GM12865 (cell line): Measurements from ENCODE around the gene ADAMTS6.

ENCODE experiments used
- DNase-seq: peaks from one replicate; pipeline ENCODE4 v3.0.0; 2010; ENCODE audit warnings: low read depth
- H3K4me3 ChIP-seq: 2 replicates; pipeline ENCODE4 v1.5.1; 2011; ENCODE audit warnings: mild to moderate bottlenecking, low read depth, low read length, control low read depth
- TF ChIP-seq, protein P1 (sequence below): IDR thresholded peaks from 2 replicates; pipeline ENCODE4 v1.5.1; 2011; ENCODE audit warnings: low read length, control low read depth, low read depth, inconsistent platforms; ENCODE audit not compliant: insufficient read depth; ENCODE audit errors: missing control alignments

The ADAMTS6 gene

DNA sequence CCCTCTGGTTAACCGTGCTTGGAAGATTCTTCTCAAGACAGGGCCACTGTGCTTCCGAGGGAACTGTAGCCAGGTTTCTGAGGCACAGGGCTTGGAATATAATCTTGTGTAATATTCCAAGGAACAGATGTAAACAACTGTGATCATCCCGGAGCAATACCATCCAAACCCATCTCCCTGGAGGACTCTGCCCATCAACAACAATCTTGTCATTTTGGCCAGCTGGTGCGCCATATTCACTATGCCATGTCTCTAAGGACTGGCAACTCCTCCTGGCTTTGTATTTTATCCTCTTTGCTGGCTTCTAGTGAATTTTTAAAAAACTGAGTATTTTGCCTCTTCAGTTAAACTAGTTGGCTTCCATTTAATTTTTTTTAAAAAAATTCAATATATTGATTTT lies 349.3 kb downstream of the ADAMTS6 start:
- TF ChIP-seq, protein P1, sequence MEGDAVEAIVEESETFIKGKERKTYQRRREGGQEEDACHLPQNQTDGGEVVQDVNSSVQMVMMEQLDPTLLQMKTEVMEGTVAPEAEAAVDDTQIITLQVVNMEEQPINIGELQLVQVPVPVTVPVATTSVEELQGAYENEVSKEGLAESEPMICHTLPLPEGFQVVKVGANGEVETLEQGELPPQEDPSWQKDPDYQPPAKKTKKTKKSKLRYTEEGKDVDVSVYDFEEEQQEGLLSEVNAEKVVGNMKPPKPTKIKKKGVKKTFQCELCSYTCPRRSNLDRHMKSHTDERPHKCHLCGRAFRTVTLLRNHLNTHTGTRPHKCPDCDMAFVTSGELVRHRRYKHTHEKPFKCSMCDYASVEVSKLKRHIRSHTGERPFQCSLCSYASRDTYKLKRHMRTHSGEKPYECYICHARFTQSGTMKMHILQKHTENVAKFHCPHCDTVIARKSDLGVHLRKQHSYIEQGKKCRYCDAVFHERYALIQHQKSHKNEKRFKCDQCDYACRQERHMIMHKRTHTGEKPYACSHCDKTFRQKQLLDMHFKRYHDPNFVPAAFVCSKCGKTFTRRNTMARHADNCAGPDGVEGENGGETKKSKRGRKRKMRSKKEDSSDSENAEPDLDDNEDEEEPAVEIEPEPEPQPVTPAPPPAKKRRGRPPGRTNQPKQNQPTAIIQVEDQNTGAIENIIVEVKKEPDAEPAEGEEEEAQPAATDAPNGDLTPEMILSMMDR: no peak
- DNase-seq: no peak
- H3K4me3 ChIP-seq: no peak overlapping the region

GRCh38 chr5:65128226-65128625 lies 353.5 kb downstream of the ADAMTS6 start:
- TF ChIP-seq, protein P1: no peak
- no peak overlapping the region for H3K4me3 ChIP-seq
- no peak for DNase-seq

DNA sequence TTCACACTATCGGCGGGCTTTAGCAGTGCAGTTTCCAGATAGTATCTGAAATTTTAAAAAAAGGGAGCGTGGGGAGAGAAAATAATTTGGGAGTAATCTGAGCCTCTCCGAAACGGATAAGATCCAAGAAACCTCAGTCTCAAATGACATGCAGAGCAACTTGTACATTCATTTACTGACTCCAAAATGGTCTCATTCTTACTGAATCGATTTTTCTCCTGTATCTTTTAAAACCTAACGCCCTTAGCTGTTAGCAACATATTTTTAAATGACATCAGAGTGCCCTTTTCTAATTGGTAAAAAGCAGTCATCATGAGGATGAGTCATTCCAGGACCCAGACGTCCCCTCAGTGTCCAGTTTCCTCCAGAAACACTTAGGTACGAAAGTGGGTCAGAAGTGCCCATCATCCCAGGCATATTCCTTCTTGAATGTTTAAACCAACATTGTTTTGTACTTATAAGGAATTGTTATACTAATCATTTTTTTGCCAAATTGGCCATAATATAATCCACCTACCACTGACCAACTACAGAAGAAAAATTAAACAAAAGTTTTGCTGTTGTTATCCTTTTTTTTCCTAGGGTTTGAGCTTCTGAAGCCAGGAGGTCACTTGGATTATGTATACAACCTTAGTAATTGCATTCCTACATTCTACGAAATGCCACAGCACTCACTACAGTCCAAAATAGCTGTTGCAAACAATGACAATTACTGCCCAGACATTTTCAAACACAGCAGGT lies 354.4 kb downstream of the ADAMTS6 start:
- H3K4me3 ChIP-seq: no peak overlapping the region
- TF ChIP-seq, protein P1: no peak
- no peak for DNase-seq

GRCh38 chr5:65126542-65127069 lies 355.1 kb downstream of the ADAMTS6 start:
- TF ChIP-seq, protein P1: no peak
- no peak overlapping the region for H3K4me3 ChIP-seq
- no peak for DNase-seq

DNA sequence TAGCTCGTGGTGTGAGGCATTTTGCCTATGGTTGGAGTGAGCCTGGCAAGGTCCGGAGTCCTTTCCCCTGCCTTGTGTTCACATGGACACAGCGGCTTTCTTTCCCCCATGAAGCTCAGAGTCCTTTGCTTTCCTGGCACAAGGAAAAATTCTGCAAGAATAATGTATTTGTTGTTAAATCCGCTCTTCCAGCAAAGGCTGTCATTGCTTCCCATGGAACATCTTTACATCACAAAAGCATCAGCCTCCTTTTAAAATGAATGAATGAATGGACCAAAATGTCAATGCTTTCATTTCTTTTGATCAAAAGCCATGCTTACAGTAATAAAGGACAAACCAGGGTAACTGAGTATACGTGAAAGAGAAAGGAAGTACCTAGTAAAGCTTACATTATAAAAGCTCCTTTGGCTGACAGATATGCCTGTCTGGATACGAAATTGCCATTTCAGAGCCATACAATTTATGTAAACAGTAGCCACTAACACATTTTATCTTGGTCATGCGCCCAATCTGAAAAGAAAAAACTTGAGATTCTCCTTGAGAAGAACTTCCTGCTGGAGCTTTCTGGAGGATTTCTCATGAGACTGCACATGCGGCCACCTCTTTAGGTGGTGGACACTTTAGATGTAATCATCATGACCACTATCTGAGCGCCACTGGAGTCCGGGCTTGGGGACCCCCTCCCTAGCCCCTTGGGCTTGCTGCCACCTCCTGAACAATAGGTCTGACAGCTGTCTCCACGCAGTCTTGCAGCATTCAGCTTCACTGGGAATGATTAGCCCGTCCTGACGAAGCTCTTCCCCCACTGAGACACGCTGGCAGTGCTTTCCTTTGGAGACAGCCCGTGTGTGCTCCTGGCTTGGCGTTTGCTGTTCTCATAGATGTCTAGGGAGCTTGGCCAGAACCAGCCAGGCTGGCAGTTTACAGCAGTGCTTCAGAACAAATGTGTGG lies 355.9 kb downstream of the ADAMTS6 start:
- DNase-seq: no peak
- no peak overlapping the region for H3K4me3 ChIP-seq
- TF ChIP-seq, protein P1: no peak

- no peak for DNase-seq
- no peak overlapping the region for H3K4me3 ChIP-seq
- TF ChIP-seq, protein P1: no peak
Measured at GRCh38 chr5:65121880-65122436, 359.8 kb downstream of the ADAMTS6 start.
